Activated T-cell treated with anti-CD3 and anti-CD28 coated beads, Interleukin-2, amount 50 U/mL, for 1 hour (primary cell): Measurements from ENCODE around the gene CADPS2.
"Not testable (repeated sequence)": the region's sequence is repeated elsewhere in the genome, so short reads cannot be mapped to it uniquely, and the experiment has no call there.

ENCODE experiments used
- DNase-seq: peaks from one replicate; pipeline ENCODE4 v3.0.0-alpha.2; 2020

Gene CADPS2

DNA sequence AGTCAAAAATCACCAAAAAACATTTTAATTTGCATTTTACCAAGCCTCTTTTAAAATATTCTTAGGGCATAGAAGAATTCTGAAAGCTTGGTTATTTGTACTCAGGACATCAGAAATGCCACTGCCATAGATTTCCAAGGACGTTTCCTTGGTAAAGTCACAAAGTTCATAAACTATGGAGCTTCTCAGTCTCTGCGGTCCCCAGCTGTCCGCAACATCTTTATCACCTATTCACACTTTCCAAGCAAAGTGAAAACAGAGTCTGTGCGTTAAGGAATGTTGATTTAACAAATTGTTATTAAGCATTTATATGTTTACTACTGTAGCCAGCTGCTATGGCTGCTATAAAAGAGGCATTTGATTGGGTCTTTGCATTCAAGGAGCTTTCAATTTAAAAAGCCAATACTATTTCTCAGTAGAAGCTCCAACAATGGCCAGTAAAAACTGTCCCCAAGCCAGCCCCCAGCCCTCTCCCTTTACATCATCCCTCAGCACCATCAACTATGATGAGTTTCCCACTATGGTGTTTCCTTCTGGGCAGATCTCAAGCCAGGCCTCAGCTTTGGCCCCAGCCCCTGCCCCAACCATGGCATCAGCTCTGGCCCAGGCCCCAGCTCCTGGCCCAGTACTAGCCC, 36.8 kb downstream of the CADPS2 start:
- DNase-seq, result no peak

DNA sequence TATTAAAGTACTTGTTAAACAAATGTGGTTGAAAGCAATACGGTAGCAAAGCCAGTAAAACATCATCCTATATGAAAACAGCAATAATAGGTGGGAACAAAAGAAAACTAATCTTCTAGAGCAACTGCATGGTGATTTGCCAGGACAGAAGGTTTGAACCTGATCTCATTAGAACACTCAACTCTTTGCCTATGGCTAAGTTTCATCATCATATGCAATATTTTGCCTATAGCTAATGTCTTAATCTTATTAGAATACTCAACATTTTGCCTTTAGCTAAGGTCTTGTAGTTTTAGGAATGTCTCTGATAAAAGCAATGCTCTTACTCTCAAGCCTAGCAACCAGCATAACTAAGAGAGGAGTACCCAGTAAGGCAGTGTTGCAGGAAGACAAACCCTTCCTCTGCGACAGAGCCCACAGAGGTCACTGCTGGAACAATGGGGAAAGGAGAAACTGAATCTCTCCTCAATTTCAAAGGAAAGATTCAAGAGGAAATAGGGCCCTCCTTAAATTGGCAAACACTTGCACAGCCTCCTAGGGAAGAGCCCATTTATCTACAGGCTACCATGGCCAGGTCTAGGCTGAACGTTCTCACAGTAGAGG, 38.3 kb downstream of the CADPS2 start:
- DNase-seq, result no peak

DNA sequence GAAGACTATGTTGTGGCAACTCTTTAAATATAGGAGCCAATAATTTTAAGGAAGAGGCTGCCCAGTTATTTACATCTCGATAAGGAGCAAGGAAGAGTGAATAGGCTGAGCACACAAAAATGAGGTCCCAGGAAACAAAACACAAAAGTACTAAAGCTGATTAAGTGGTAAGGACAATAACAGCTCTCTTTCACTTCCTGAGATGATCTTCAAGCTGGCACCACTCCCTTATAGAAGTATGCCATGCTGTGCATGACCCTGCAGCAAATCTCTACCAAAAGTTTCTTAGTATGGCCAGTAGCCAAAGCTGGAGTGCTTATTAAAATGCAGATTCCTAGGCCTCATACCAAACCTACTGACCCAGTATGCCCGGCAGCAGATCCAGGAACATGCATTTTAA, 39.7 kb downstream of the CADPS2 start:
- no peak for DNase-seq

DNA sequence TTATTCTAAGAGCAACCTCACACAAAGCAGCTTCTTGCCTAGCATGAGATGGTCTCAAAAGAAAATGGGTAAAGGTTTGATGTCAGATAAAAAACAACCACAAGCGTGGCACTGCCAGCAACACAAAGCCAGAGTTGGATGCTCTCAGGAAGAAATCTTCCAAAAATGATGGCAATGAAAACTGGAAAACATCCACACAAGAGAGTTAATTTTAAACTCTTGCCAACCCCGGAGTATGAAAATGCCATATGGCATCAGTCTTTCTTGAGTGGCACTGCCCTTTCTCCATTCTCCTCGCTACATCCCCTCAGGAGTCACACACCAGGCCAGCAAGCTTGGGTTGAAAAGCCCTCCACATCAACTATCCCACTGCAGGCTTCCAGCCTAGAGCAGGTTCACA, 41.0 kb downstream of the CADPS2 start:
- no peak for DNase-seq

DNA sequence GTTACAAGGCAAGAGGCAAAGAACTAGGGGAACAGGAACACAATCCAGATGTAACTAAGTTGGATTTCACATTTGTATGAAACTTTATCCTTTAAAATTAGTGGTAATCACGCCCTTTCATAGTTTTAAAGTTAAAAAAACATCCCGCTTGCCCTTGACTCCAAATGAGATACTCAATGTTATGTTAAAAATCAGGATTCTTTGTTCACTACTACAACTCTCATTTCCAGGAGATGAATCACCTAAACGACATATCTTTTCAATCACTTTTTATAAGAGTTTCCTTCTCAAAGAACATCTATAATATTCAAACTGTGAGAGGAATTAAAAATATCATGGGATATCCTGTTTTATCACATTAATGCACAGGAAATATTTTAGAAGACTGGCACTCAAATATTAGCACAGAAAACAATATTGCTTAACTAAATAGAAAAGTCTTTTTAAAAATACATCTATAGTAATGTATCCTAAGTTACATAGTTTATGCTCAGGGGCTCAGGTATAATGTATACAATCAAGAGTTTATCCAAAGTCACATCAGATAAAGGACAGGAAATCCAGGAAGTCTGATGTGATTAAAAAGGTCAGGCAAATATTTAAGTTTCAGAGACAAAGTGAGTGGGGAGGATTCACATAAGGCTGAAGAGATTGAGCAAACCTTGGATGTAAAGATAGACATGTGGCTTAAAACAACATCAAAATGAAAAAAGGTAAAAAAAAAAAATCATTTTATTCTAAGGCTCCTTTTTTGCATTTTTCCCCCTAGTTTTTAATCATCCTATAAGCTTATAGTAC, 41.9 kb downstream of the CADPS2 start:
- no peak for DNase-seq

DNA sequence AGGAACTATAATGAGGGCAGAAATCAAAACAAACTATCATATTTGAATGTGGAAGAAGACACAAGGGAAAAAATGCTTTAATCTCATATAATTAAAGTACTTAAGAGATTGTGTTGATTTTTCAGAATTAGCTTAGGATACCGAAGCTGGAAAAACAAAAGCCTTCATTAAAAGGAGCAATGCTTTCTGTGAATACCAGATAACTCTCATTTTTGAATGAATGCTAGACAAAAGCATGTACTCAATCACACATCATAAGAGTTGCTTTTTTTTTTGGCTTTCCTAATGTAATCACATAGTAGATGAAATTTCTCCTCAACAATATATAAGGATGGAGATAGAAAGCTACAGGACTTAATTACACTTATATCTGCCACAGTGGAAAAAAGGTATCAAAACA, 43.3 kb downstream of the CADPS2 start:
- no peak for DNase-seq

DNA sequence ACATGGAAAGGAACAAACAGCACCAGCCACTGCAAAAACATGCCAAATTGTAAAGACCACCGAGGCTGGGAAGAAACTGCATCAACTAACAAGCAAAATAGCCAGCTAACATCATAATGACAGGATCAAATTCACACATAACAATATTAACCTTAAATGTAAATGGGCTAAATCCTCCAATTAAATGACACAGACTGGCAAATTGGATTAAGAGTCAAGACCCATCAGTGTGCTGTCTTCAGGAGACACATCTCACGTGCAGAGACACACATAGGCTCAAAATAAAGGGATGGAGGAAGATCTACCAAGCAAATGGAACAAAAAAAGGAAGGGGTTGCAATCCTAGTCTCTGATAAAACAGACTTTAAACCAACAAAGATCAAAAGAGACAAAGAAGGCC, 50.0 kb downstream of the CADPS2 start:
- not testable (repeated sequence) for DNase-seq

DNA sequence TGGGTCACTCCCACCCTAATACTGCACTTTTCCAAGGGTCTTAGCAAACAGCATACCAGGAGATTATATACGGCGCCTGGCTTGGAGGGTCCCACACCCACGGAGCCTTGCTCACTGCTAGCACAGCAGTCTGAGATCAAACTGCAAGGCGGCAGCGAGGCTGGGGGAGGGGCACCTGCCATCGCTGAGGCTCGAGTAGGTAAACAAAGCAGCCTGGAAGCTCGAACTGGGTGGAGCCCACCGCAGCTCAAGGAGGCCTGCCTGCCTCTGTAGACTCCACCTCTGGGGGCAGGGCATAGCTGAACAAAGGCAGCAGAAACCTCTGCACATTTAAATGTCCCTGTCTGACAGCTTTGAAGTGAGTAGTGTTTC, 51.7 kb downstream of the CADPS2 start:
- not testable (repeated sequence) for DNase-seq

DNA sequence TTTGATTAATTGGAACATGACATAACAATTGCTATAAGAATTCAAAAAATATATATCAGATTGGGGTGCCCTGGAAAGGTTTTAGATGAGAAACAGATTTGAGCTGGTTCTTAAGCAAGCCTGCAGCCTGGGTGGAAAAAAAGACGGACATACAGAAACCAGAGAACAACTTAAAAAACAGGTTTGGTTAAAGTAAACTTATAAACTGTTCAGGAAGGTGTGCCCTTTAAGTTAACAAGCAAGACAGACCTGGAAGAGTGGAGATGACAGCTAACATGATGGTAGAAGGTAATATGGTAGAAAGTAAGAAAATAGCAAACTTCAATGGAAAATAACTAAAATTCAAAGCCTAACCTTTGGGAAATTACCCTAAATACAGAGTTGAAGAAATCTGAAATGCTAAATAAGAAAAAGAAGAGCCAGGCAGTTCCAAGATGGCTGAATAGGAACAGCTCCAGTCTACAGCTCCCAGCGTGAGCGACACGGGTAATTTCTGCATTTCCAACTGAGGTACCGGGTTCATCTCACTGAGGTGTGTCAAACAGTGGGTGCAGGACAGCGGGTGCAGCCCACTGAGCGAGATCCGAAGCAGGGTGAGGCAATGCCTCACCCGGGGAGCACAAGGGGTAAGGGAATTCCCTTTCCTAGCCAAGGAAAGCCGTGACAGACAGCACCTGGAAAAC, 52.2 kb downstream of the CADPS2 start:
- DNase-seq, result no peak

DNA sequence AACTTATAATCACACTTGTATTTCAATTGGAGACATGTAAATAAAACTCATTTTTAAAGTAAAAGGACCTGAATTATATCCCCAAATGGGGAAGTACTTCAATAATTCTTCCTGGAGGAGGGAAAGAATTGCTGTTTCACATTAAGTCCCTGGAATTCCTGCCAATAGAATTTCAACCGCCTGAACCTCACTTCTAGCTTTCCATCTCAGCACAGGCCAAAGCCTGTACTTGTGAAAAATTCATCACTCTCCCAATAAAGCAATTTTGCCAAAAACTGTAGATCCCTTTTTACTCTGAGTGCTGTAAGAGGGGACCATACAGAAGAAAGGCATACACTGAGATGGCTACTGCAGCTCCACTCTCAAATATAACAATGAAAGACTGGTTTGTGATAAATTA, 54.8 kb downstream of the CADPS2 start:
- no peak for DNase-seq

DNA sequence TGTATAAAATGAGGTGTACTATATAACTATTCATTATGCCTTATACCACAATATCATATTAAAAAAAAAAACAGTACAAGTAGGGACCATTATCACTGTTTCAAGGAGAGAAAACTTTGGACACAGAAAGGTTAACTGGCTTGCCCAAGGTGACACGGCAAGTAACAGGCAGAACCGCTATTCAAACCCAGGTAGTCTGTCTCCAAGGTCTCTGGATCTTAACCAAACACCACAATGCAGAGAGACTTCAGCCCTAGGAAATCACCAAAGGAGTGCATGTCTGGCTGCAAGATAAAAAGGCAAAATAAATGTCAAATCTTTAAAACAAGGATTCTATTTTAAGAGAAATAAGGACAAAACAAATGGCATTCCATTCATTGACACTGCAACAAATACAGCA, 56.3 kb downstream of the CADPS2 start:
- DNase-seq, result no peak

DNA sequence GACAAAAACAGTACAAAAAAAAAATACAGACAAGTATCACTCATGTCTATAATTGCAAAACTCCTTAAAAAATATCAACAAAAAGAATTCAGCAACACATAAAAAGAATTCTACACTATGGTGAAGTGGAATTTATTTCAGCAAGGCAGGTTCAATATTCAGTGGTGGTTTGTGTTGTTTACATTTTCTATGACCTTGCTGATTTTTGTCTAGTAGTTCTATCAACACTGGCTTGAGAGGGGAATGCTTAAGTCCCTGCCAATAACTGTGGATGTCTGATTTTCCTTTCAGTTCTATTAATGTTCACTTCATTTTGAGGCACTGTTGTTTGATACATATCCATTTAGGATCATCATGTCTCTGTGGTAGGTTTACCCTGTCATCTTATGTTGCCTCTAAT, 58.5 kb downstream of the CADPS2 start:
- DNase-seq, result no peak

DNA sequence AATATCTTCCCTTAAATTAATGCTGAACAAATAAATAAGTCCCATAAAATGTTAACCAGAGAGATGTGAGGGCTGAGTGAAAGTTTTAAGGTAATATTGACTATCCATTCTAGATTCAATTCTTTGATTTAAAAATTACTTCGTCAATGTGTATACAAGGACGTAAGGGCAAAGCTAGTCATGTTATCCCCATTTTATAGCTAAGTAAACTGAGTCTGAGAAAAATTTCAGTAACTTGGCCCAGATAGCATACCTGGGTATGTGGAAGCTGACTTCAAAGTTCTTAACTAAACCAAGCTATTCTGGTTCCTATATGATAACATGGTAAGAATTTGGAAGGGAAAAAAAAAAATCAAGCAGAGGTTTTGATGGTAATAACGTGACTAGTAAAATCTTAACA, 72.4 kb downstream of the CADPS2 start:
- DNase-seq, result no peak

DNA sequence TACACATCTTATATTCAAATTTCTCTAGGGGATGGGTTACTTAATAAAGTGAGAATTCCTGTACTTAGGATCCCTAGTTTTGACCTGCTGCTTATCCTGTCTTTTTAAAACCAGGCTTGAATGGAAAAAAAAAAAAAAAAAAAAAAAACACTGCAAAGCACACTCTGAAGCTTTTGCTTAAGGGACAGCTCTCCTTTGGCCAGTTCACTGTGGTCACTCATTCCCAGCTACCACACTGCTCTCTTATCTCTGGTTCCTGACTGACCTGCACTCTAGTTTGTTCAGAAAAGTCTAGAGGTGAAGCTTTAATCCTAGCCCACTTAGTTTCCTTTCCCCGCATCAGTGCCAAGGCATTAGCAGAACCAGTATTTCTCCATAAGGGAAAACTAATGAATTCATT, 82.4 kb downstream of the CADPS2 start:
- no peak for DNase-seq

DNA sequence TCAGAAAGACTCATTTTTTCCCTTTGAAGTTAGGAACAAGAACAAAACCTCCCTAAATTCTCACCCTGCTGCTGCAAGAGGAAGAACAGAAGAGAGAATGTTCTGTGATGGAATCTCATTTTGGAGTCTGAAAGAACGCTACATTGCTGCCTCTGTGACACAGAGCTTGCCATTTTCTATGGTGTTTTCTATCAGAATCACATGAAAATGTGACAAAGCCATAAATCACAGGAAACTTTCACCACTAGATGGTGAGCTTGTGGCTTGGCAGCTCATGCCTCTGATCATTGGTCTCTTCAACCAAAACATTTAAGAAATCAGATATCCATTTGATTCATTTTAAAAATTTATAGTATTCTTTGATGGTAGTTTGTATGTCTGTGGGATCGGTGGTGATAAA, 82.9 kb downstream of the CADPS2 start:
- DNase-seq, result no peak

DNA sequence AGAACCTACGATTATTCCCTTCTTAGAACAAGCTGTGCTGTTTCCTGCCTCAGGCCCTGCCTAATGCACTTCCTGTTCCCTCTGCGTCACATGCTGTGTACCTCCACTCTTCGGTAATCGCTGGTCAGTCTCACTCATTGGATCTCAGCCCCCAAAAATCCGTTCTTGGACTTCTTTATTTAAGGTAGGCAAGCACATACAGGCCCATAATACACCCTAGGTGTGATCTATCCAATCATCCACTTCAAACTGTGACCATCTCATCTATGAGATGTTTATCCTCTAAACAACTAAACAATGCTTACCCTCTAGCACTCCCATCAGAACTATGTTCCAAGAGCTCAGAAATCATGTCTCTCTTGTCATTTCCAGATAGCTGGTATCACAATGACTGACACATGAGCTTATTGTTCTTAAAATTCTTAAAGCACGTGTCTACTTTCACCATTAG, 83.9 kb downstream of the CADPS2 start:
- DNase-seq, result no peak

DNA sequence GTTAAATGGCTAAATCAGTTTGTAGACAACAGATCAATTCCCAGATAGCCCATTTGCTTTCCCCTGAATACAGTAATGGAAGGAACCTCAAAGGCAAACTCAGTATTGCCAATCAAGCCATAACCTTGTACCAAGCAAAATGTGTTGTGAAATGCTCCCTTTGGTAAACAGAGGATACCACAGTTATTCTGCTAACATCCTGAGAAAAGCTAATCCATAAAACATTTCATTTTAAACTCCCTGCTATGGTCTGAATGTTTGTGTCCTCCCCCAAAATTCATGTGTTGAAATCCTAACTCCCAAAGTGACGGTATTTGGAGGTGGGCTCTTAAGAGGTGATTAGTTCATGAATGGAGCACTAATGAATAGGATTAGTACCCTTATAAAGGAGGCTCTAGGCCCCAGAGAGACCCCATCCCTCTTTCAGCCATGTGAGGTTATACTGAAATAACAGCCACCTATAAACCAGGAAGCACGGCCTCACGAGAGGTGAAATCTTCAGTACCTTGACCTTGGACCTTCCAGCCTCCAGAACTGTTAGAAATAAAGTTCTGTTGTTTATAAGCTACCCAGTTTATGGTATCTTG, 94.2 kb downstream of the CADPS2 start:
- no peak for DNase-seq

DNA sequence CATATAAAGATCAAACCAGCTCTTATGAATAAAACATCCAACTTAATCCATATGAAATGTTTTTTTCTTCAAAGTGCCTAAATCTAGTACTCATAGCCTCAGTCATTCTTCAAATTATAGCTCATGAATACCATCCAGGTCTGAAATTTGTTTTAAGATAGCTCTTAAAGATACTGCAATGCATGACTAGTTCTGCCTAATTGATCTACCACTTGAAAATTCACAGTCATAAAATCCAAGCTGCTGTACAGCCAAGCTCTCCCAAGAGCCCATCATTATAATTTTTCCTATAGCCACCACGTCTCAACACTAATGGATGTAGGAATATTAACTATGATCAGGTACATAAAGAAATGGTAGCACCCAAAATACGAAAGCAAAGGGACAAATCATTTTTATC, 95.7 kb downstream of the CADPS2 start:
- DNase-seq, result no peak

DNA sequence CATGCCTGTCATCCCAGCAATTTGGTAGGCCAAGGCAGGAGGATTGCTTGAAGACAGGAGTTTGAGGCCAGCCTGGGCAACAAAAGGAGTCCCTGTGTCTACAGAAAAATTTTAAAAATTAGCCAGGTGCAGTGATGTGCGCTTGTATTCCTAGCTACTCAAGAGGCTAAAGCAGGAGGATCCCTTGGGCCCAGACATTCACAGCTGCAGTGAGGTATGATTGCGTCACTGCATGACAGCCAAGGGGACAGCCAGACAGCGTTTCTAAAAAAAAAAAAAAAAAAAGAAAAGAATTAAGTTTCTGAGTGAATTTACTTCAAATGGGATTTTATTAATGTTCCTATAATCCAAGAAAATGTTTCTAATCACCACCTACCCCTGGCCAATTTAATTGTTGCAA, 96.1 kb downstream of the CADPS2 start:
- DNase-seq, result no peak

DNA sequence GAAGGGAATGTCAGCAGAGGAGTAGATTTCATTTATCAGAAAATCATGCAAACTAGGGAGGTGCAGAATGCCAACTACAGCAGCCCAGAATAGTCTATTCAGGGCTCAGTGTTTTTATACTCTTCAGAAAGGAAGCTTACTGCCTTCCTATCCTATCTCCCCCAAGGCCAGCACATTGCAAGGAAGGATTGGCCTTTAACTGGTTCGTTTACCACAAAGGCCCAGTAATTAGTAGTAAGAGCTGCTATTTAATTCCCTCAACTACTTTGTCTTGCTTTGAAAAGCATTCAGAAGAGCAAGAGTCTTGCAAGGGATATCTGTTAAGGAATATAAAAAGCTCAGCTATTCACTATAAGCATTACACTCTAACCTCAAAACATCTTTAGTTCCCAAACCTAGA, 97.1 kb downstream of the CADPS2 start:
- no peak for DNase-seq

DNA sequence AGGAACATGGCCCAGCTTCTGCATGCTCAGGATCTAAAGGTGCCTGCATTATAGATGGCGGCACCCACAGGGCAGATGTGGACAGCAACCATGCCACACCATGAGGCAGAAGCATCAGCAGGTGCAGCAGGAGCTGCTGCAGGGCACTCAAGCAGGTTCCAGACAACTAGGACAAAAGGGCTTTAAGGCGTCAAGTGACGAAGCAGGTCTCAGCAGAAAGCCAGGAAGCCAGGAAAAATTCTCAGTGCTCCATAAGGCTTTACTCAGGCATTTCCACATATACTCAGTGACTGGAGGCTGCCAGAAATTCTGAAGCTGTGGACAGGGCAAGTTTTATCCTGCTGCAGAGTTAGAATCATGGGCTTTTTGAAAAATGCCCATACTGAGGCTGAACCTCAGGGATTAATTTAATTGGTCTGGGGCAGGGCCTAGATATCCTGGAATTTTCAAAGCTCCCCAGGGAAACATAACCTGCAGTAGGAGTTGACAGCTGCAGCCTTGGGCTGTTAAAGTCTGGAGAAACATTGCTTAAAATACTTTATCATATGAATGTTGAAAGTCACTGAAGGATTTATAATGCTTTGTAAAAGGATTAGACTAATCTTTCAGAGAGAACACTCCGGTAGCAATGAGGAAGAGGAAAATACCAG, 115.4 kb downstream of the CADPS2 start:
- no peak for DNase-seq

DNA sequence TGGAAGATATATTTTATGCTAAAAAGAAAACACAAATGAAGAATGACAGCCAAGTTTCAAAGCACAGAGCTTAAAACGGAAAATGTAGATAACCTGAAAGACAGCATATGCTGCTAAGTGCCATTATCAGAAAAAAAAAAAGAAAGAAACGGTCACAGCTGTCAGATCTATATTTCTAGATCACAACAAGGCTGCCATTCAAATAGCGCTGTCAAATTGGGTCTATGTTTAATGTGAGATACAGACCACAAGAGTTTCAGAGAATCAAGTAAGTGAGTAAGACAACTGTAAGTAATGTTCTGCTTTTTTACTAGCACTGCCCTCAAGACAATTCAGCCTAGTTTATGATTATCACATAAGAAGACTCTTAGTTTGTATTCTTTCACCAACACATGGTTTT, 117.4 kb downstream of the CADPS2 start:
- DNase-seq, result no peak

DNA sequence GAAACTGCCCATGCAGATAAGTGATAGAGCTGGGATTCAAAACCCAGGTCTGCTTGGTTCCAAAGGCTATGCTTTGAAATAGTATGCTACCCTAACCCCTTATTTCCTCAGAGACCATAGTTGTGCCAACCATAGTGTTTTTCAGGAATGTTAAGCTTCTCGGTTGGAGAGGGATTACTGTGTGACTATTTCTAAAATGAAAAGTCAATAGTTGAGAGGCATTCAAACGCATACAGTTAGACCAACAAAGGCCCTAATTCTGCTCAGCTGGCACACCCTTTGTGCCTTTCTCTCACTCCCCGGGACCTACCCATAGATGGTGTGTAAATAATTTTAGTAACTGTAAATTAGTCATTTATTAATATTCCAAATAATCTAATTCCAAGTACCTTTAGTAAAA, 118.9 kb downstream of the CADPS2 start:
- no peak for DNase-seq
